ENCODE data around the gene TBC1D32.

- TF ChIP-seq EZH2 (IDR thresholded peaks at IDR 0.05) (no peak), POLR2AphosphoS5 (IDR thresholded peaks at IDR 0.05; ENCODE audit: borderline replicate concordance, low read depth, low read length) (no peak), FOXP2 (optimal IDR thresholded peaks at IDR 0.05; ENCODE audit: control extremely low read depth, extremely low read length, insufficient read depth) (no peak)
Observed at GRCh38 chr6:121338366-121338765, 4.1 kb upstream of the TBC1D32 start.

Data from SK-N-MC (cell line).